ENCODE data around the gene INSM2.
A peak's percentile ranks its signal among the peaks of the same experiment; 100 is the strongest.

Gene INSM2, protein sequence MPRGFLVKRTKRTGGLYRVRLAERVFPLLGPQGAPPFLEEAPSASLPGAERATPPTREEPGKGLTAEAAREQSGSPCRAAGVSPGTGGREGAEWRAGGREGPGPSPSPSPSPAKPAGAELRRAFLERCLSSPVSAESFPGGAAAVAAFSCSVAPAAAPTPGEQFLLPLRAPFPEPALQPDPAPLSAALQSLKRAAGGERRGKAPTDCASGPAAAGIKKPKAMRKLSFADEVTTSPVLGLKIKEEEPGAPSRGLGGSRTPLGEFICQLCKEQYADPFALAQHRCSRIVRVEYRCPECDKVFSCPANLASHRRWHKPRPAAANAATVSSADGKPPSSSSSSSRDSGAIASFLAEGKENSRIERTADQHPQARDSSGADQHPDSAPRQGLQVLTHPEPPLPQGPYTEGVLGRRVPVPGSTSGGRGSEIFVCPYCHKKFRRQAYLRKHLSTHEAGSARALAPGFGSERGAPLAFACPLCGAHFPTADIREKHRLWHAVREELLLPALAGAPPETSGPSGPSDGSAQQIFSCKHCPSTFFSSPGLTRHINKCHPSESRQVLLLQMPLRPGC

DNA sequence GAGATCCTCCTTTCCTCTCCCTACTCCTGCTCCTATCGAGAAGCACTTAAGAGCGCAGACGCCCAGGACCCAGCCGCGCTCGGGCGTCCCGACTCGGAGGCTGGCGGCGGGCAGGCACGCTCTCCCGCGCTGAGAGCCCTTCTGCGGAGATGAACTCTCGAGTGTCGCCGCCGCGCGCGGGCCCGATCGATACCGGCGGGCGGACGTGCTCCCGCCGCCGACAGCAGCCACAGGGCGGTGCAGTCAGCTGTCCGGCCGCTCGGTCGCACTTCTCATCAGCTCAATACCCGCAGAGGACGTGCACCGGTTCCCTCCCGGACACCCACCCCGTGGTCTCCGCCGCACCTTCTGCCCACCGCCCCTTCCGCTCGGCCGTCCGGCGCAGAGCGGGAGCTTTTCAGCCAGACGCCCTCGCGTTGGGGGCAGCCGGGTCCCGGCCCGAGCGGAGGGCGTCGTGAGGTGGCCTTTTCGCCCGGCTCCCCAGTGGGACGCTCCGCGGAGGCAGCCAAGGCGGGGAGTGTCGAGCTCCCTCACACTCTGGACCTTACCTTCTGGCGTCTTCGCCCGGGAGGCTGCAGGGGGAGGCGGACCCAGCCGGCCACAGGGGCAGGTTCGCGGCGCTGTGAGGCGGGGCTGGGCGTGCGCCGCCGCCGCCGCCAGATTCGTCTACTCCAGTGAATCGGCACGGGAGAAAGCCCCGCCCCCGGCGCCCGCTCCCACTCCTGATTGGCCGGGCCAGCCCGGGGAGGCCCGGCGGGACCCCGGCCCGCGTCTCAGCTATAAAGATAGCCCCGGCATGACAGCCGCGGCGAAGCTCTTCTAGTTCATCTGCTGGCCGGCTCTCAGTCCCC is at the start of gene INSM2:
TSS of gene INSM2 (plus strand) at position 808 of the 851 bp plus-strand sequence. CDS start 89 bp downstream, outside the sequence.
- DNase-seq, result peak; percentile 22 to 46

DNA sequence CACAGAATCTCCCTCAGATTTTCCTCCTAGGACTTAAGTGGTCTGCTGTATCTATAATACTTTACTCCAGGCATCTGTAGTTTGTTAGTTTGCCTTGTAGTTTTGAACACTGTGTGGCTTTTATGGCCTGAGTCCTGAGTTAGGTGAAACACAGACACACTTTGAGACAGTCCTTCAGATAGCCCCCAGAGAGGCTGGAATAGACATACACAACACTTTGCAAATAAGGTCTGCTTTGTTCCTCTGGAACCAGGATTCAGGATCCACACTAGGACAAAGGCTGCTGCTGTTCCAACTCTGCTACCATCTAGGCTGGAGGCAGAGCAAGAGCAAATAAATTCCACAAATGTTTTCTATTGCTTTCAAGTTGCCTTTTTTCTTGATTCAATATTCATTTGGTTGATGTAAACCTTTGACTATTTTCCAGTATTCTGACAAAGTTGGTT is 41.4 kb upstream of the INSM2 start:
- DNase-seq, result no peak

DNA sequence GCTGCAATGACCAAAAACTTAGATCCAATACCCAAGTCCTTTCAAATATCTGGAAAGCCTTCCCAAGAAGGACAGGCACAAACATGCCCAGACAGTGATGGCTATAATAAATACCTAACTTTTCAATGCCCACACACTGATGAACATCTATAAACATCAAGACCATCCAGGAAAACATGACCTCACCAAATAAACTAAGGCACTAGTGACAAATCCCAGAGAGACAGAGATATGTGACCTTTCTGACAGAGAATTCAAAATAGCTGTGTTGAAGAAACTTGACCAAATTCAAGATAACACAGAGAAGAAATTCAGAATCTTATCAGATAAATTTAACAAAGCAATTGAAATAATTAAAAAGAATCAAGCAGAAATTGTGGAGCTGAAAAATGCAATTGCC is 38.7 kb upstream of the INSM2 start:
- no peak for DNase-seq

DNA sequence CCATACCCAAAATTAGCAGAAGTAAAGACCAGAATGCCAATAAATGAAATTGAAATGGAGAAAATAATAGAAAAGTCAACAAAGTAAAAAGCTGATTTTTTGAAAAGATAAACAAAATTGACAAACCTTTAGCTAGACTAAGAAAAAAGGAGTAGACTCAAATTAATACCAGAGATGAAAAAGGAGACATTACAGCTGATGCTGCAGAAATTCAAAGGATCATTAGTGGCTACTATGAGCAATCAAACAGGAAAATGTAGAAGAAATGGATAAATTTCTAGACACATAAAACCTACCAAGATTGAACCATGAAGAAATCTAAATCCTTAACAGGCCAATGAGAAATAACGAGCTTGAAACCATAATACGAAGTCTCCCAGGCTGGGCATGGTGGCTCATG is 34.8 kb upstream of the INSM2 start:
- DNase-seq, result no peak

DNA sequence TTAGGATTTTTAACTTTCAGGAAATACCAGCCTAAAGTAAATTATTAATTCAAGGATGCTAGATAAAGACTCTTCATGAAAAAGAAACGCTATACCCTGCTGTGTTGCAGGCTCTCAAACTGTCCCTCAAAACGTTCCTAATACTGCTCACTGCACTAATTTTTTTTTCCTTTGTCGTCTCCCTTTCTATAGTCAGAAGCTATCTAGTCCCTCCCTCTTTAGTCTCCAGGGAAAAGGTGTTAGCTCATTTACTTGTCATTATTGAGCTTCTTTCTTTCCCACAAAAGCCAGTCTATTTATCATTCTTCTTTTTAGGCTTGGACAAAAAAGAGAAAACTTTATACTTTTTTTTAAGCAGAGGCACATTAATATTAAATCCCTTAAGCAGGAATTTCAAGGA is 30.3 kb upstream of the INSM2 start:
- no peak for DNase-seq

DNA sequence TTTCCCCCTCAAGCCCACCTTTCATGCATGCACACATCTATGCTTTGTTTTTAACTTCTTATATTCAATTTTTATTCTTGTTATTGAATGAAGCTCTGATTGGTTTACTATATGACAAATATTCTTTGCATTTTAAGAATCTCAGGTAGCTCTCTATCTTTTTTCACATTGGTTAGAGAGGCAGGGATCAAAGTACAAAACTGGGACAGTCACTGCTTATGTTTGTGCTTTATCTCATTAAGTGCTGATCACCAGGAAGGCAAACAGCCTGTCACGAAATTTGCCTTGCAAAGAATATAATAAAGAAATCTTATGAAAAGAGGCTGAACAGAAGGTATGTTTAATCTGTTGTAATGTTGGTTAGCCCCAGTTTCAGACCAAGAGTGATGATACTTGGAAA is 29.7 kb upstream of the INSM2 start:
- DNase-seq, result no peak

- no peak for DNase-seq
These were observed 27.5 kb upstream of the INSM2 start for GRCh38 chr14:35506461-35506860.

DNA sequence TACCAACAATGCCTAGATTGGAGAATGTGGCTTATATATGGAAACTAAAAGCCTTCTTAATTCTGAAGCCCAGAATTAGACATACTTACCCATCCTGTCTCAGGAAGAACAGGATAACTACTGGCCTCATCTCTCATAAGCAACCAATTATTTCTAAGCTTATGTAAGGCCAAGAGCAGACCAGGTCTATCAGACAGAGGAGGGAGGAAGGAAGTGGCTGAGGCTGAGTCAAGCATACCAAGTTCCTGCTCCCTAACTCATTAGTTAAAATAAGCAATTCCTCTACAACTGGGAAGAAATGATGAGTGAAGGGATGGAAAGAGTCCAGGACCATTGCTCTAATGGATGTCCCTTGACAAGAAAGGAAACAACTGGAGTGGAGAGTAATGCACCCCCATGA is 27.0 kb upstream of the INSM2 start:
- no peak for DNase-seq

- DNase-seq, result no peak
These were observed 24.1 kb upstream of the INSM2 start for GRCh38 chr14:35509846-35510245.

- DNase-seq, result no peak
These were observed 21.2 kb upstream of the INSM2 start for GRCh38 chr14:35512765-35513164.

- no peak for DNase-seq
These were observed 18.0 kb upstream of the INSM2 start for GRCh38 chr14:35515916-35516315.

DNA sequence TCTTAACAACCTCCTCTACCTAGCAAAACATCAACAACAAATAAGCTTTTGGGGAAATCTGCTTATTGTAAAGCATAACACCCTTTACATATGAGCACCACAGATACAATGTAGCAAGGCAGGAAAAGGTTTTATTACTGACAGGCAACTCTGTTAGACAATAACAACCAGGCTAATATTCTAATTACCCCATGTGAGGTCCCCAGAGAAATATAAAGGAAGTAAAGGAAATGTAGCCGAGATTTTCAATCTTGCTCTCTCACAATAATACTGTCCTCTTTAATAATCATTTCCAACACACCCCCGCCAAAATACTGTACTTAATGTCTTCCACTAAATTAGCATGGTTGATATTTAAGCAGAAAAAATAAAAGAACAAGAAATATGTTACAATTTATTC is 14.0 kb upstream of the INSM2 start:
- DNase-seq, result no peak

- DNase-seq, result no peak
These were observed 8.3 kb upstream of the INSM2 start for GRCh38 chr14:35525695-35526094.

DNA sequence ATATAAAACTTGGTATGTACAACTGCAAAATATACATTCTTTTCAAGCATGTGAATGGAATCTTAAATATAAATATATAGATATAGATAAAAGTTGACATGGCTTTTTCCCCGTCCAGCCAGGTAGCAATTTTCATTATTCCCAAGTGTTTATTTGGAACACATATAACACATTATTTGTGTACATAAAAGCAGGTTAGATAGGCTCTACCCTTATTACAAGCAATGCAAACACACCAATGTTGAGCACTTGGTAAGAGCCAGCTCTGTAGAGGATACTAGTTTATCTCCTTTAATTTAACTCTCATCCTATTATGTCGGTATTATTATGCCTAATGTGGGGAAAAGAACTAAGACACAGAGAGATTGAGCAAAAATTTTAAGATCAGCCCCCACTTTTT is 7.0 kb upstream of the INSM2 start:
- DNase-seq, result no peak

DNA sequence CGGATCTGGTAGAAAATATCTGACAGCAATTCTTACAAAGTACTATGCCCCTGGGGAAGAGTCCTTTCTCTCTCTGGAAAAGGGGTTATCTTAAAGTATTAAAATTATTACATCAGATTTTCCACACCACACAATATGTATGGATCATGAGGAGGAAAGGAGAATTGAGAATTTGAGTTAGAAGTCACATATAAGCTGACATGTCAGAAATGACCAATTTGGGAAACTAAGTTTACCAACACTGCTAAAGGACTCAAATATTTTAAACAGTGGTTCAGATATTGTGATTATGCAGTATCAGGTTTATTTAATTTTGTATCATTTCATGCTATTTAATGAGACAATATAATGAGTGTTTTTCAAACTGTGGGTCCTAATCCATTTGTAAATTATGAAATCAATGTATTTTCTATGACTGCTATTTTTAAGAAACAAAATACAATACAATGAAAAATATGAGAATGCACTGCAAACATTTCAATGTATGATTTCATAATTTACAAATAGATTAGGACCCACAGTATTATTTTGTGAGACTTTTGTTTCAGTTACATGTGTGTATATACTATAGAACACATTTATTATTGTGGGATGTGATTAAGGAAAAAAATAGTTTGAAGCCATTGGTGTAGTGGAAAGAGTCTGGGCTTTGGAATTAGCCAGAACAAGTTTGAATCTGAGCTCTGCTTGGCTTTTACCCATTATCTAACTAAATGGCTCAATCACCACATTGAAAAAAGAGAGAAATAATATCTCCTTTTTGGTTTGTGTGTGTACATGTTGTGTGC is 1.8 kb upstream of the INSM2 start:
- no peak for DNase-seq

GRCh38 chr14:35532783-35533356 is 1.1 kb upstream of the INSM2 start:
- no peak for DNase-seq

GRCh38 chr14:35534208-35534872 is 376 bp downstream of the INSM2 start:
- no peak for DNase-seq

GRCh38 chr14:35534873-35535482 is 1.0 kb downstream of the INSM2 start:
- DNase-seq, result peak; percentile 53 to 54

DNA sequence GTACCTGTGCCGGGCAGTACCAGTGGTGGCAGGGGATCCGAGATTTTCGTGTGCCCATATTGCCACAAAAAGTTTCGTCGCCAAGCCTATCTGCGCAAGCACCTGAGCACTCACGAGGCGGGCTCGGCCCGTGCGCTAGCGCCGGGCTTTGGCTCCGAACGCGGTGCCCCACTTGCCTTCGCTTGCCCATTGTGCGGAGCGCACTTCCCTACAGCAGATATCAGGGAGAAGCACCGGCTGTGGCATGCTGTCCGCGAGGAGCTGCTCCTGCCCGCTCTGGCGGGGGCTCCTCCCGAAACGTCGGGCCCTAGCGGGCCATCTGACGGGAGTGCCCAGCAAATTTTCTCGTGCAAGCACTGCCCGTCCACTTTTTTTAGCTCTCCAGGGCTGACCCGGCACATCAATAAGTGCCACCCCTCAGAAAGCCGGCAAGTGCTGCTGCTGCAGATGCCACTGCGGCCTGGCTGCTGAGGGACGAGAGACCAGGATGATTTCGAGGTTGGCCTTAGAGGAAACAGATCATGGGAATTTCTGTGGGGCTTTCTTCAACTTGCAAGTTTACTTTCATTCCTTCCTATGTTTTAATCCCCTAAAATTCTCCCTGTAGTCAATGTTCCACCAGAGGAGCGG is 1.6 kb downstream of the INSM2 start:
- DNase-seq, result no peak

DNA sequence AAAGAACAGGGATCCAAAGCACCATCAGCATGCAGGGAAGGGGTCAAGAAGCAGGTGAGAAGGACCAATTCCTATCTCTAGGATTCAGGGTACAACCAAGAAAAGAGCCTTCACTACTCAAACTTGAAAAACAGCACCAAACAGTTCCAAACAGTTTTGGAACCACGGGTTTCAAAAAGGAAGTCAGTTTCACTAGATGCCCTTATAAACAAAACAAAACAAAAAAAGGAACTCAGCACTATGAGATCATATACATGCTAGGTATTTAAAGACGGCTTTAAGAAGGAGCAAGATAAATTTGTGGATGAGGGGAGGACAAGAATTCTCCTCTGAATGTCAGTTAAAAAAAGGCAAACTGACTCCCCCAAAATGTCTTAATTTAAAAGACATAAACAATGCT is 6.0 kb downstream of the INSM2 start:
- no peak for DNase-seq

- DNase-seq, result no peak
These were observed 9.0 kb downstream of the INSM2 start for GRCh38 chr14:35543006-35543405.
